Hepatocyte (in vitro differentiated cells): ENCODE data around the gene G6PD. TPM values are rescaled to one million over a fixed set of nuclear protein-coding genes. Genes with fewer than 3 reads are reported as not detected.

Experiments
- DNase-seq: peaks from one replicate; pipeline ENCODE4 v3.0.0-alpha.2; 2016; ENCODE audit warnings: low spot score
- H2AFZ ChIP-seq: fragments of 200-600 bp; sonication (generic); 2 replicates; pipeline ENCODE4 v1.6.0; 2016; ENCODE audit warnings: antibody characterized with exemption, mild to moderate bottlenecking
- H3K27ac ChIP-seq: fragments of 200-600 bp; sonication (generic); 2 replicates; pipeline ENCODE4 v1.5.1; 2016; ENCODE audit warnings: mild to moderate bottlenecking
- H3K27me3 ChIP-seq: fragments of 200-600 bp; sonication (generic); 2 replicates; pipeline ENCODE4 v1.6.1; 2016
- H3K36me3 ChIP-seq: fragments of 200-600 bp; sonication (generic); replicated peaks from 2 replicates; pipeline ENCODE4 v1.5.1; 2016; ENCODE audit warnings: low read depth; ENCODE audit not compliant: insufficient read depth
- H3K4me1 ChIP-seq: fragments of 200-600 bp; sonication (generic); 2 replicates; pipeline ENCODE4 v1.5.1; 2016; ENCODE audit warnings: mild to moderate bottlenecking, moderate library complexity; ENCODE audit not compliant: insufficient read depth
- H3K4me2 ChIP-seq: fragments of 200-600 bp; sonication (generic); 2 replicates; pipeline ENCODE4 v1.6.0; 2016
- H3K4me3 ChIP-seq: fragments of 200-600 bp; sonication (generic); 2 replicates; pipeline ENCODE4 v1.5.1; 2016; ENCODE audit warnings: mild to moderate bottlenecking
- H3K79me2 ChIP-seq: fragments of 200-600 bp; sonication (generic); 2 replicates; pipeline ENCODE4 v1.6.0; 2017; ENCODE audit warnings: mild to moderate bottlenecking
- H3K9me2 ChIP-seq: fragments of 200-600 bp; sonication (generic); replicated peaks from 2 replicates; pipeline ENCODE4 v1.6.0; 2017; ENCODE audit warnings: mild to moderate bottlenecking; ENCODE audit not compliant: insufficient read depth
- H3K9me3 ChIP-seq: fragments of 200-600 bp; sonication (generic); 2 replicates; pipeline ENCODE4 v1.5.1; 2016; ENCODE audit warnings: low read depth, mild to moderate bottlenecking
- H4K20me1 ChIP-seq: fragments of 200-600 bp; sonication (generic); 2 replicates; pipeline ENCODE4 v1.6.0; 2016; ENCODE audit warnings: mild to moderate bottlenecking; ENCODE audit not compliant: insufficient read depth, poor library complexity, severe bottlenecking
- EZH2 ChIP-seq: fragments of 200-600 bp; sonication (generic); IDR thresholded peaks from 2 replicates; pipeline ENCODE4 v1.6.1; 2016; ENCODE audit warnings: antibody characterized with exemption, mild to moderate bottlenecking, borderline replicate concordance
- EZH2phosphoT487 ChIP-seq: fragments of 200-600 bp; sonication (generic); IDR thresholded peaks from one replicate; pipeline ENCODE4 v1.6.1; 2018; ENCODE audit warnings: antibody characterized with exemption, mild to moderate bottlenecking, low read depth, moderate library complexity; ENCODE audit not compliant: unreplicated experiment, severe bottlenecking
- WGBS: methylation state at CpG from one replicate; pipeline ENCODE4 v1.1.6; 2016; ENCODE audit warnings: low lambda C conversion rate; ENCODE audit errors: missing lambda C conversion rate; 5-methylcytosine and 5-hydroxymethylcytosine counted together
- polyA plus RNA-seq: library from polyadenylated mRNA; unstranded; fragments of >200 nt; fragmentation: Nextera tagmentation; extraction: Ambion mirVana; gene quantifications from 2 replicates; pipeline ENCODE4 v1.2.1, GENCODE V29; 2016
- total RNA-seq: library from RNA; depleted of rRNA; stranded (reverse); fragments of >200 nt; gene quantifications from 2 replicates; pipeline ENCODE4 v1.2.3, GENCODE V29; 2014
- TF ChIP-seq, protein P1 (sequence below): fragments of 200-600 bp; sonication (generic); IDR thresholded peaks from 2 replicates; pipeline ENCODE4 v1.5.1; 2016; ENCODE audit warnings: antibody characterized with exemption, mild to moderate bottlenecking; ENCODE audit not compliant: poor library complexity

G6PD gene
- 24.8 and 26.2 TPM in 2 replicates for total RNA-seq
- polyA plus RNA-seq, result 9.8 and 12.8 TPM in 2 replicates

DNA sequence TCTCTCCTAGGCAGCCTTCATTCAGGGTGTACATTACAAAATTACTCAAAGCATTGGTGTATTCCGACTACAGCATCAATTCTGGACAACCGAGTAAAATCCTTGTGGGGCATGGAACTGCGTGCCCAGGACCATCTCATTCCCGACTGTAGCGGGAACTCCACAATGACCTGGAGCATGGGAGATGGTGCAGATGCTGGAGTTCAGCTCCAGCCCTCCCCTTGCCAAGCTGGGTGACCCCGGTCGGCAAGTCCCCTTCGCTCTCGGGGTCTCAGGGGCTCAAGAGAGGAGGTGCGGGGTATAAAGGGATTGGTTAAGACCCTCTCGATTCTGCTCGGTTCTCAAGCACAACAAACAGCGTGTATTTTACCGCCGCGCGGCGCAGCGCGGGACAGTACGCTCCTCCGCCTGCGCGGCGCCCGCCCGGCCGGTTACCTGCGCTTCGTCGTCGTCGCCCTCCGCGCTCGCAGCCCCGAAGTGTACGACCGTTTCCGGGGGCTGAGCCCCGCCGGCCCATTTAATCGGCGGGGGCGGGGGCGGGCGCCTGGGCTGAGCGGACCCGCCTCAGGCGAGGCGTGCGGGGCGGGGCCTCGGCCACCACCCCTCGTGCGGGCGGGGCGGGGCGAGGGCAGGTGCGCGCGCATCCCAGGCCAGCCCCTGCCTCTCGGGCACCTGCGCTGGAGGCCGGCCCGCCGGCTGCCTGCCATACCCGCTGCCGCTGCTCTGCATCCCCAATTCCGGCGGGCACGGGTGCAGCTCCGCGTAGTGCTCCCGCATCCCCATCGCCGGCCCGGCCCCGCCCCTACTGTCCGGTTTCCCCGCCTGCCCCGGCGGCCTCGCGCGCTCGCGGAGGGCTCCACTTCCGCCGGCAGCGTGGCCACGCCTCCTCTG lies at the start of gene G6PD:
Gene G6PD (minus strand): TSS at position 493 of the 891 bp plus-strand sequence. CDS start 691 bp downstream, outside the sequence.
- H2AFZ ChIP-seq, result peak within 1 kb of the TSS; percentile 63
- H3K9me2 ChIP-seq, result no peaks in the 10 kb centered on the region
- H3K4me3 ChIP-seq, result peak within 1 kb of the TSS; percentile 73
- DNase-seq, result peak; percentile 84
- no peaks in the 10 kb centered on the region for H3K36me3 ChIP-seq
- H3K27me3 ChIP-seq, result no peaks in the 10 kb centered on the region
- peaks cover 9% of the 10 kb centered on the region for H3K4me1 ChIP-seq
- H3K9me3 ChIP-seq, result no peaks in the 10 kb centered on the region
- peaks cover 37% of the 10 kb centered on the region for H3K79me2 ChIP-seq
- no peaks in the 10 kb centered on the region for H4K20me1 ChIP-seq
- TF ChIP-seq EZH2phosphoT487, result no peak
- no peak for TF ChIP-seq EZH2
- TF ChIP-seq, protein P1, sequence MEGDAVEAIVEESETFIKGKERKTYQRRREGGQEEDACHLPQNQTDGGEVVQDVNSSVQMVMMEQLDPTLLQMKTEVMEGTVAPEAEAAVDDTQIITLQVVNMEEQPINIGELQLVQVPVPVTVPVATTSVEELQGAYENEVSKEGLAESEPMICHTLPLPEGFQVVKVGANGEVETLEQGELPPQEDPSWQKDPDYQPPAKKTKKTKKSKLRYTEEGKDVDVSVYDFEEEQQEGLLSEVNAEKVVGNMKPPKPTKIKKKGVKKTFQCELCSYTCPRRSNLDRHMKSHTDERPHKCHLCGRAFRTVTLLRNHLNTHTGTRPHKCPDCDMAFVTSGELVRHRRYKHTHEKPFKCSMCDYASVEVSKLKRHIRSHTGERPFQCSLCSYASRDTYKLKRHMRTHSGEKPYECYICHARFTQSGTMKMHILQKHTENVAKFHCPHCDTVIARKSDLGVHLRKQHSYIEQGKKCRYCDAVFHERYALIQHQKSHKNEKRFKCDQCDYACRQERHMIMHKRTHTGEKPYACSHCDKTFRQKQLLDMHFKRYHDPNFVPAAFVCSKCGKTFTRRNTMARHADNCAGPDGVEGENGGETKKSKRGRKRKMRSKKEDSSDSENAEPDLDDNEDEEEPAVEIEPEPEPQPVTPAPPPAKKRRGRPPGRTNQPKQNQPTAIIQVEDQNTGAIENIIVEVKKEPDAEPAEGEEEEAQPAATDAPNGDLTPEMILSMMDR, result no peak
- WGBS, result 42% methylated on average over 48 of the region's 92 CpGs
- H3K27ac ChIP-seq, result peak within 1 kb of the TSS; percentile 99
- peak within 1 kb of the TSS; percentile 86 for H3K4me2 ChIP-seq

DNA sequence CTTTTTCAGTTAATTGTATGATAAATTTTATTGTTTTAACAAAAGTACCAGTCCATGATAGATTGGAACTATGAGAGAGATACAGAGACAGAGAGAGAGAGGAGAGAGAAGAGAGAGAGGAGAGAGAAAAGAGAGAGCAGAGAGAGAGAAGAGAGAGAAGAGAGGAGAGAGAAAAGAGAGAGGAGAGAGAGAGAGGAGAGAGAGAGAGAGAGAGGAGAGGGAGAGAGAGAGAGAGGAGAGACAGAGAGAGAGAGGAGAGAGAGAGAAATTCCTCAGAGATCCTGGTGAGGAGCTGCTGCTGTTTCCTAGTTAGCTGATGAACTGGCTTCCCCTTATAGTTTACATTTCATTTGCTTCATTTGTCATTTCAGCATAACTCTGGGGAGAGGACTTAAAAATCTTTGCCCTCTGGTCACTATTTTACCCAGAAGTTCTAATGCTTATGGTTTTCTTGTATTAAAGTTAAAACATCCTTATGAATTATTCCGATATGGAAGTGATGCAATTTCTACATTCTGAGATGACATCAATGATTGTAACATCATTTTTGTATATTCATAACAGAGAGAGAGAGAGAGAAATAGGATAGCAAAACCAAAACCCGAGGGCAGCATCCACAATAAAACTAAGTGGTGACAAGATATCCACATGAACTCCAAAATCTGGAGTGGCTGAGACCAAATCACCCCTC lies 49.1 kb upstream of the G6PD start:
- TF ChIP-seq, protein P1, result no peak
- TF ChIP-seq EZH2 (no peak), EZH2phosphoT487 (no peak)
- H3K4me3 ChIP-seq, result no peak overlapping the region
- no peaks in the 10 kb centered on the region for H3K36me3 ChIP-seq
- H3K79me2 ChIP-seq, result no peaks in the 10 kb centered on the region
- H3K27me3 ChIP-seq, result no peaks in the 10 kb centered on the region
- no peak overlapping the region for H2AFZ ChIP-seq
- no peak for DNase-seq
- no peaks in the 10 kb centered on the region for H3K9me3 ChIP-seq
- no peak overlapping the region for H3K4me2 ChIP-seq
- WGBS, result 71% methylated on average over 2 of the region's 2 CpGs
- no peaks in the 10 kb centered on the region for H4K20me1 ChIP-seq
- H3K27ac ChIP-seq, result no peak overlapping the region
- H3K9me2 ChIP-seq, result no peaks in the 10 kb centered on the region
- H3K4me1 ChIP-seq, result no peaks in the 10 kb centered on the region

DNA sequence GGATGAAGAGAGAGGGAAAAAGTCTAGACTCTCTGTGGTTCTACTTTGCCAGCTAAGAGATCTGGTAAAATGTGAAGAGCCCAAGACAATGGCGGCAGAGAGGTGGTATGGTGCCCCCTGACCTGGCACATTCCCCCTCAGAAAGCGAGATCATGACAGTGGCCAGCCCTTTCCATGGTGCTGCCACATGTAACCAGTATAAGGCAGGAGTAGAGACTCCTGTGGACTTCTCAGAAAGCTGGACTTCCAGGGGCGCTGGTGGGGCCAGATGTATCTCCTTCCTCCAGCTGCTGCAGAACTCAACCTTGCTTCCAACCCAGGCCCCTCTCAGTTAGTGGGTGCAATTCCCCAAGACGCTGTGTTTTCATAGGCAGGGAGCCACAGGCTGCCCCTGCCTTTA lies 47.8 kb upstream of the G6PD start:
- Histone ChIP-seq H3K36me3 (no peaks in the 10 kb centered on the region), H3K9me2 (no peaks in the 10 kb centered on the region), H3K9me3 (no peaks in the 10 kb centered on the region), H2AFZ (no peak overlapping the region), H3K79me2 (no peaks in the 10 kb centered on the region), H4K20me1 (no peaks in the 10 kb centered on the region), H3K4me1 (no peaks in the 10 kb centered on the region), H3K27ac (no peak overlapping the region), H3K27me3 (no peaks in the 10 kb centered on the region), H3K4me2 (no peak overlapping the region), H3K4me3 (no peak overlapping the region)
- WGBS, result 60% methylated on average over 4 of the region's 4 CpGs
- TF ChIP-seq EZH2phosphoT487 (no peak), EZH2 (no peak)
- TF ChIP-seq, protein P1, result no peak
- no peak for DNase-seq
